ENCODE measurements around the gene LILRA1. TPM values are rescaled to one million over a fixed set of nuclear protein-coding genes. Genes with fewer than 3 reads are reported as not detected.
"Not testable (repeated sequence)": the region's sequence is repeated elsewhere in the genome, so short reads cannot be mapped to it uniquely, and the experiment has no call there.

Gene LILRA1
- total RNA-seq, 1 donor from 2014 or later, result 1.7 TPM

GRCh38 chr19:54560881-54561385 is 32.5 kb upstream of the LILRA1 start:
- no peaks in the 10 kb centered on the region for H3K4me1 ChIP-seq
- H3K27ac ChIP-seq, result no peak overlapping the region
- TF ChIP-seq POLR2A (IDR thresholded peaks at IDR 0.05), result no peak
- TF ChIP-seq CTCF (IDR thresholded peaks at IDR 0.05), result no peak
- TF ChIP-seq POLR2AphosphoS5 (IDR thresholded peaks at IDR 0.05; ENCODE audit: insufficient read depth in 1 of 2, low read depth in 1 of 2), result no peak
- no peak overlapping the region for H3K4me3 ChIP-seq
- no peak for DNase-seq (ENCODE audit: extremely low spot score in 2 of 2)
- no peaks in the 10 kb centered on the region for H3K9me3 ChIP-seq
- H3K36me3 ChIP-seq, result no peaks in the 10 kb centered on the region
- intact Hi-C loops (cut with DNase I), result no loop called here
- no peaks in the 10 kb centered on the region for H3K27me3 ChIP-seq

GRCh38 chr19:54561840-54562239 is 31.6 kb upstream of the LILRA1 start:
- DNase-seq (ENCODE audit: extremely low spot score in 2 of 2), result no peak
- no peaks in the 10 kb centered on the region for H3K27me3 ChIP-seq
- H3K27ac ChIP-seq, result no peak overlapping the region
- no peaks in the 10 kb centered on the region for H3K36me3 ChIP-seq
- intact Hi-C loops (cut with DNase I), result no loop called here
- no peak overlapping the region for H3K4me3 ChIP-seq
- H3K9me3 ChIP-seq, result no peaks in the 10 kb centered on the region
- H3K4me1 ChIP-seq, result no peaks in the 10 kb centered on the region
- TF ChIP-seq POLR2A (IDR thresholded peaks at IDR 0.05) (no peak), POLR2AphosphoS5 (IDR thresholded peaks at IDR 0.05; ENCODE audit: insufficient read depth in 1 of 2, low read depth in 1 of 2) (no peak), CTCF (IDR thresholded peaks at IDR 0.05) (no peak)

- H3K4me1 ChIP-seq; H3K4me3 ChIP-seq; intact Hi-C loops (cut with DNase I); DNase-seq (ENCODE audit: extremely low spot score in 2 of 2); H3K36me3 ChIP-seq; H3K27ac ChIP-seq; H3K9me3 ChIP-seq; H3K27me3 ChIP-seq: not testable (repeated sequence)
These were observed 30.2 kb upstream of the LILRA1 start for GRCh38 chr19:54563206-54563605.

GRCh38 chr19:54570316-54570715 is 23.1 kb upstream of the LILRA1 start:
- peak in 1 of 2 donors; percentile 55 for DNase-seq (ENCODE audit: extremely low spot score in 2 of 2)
- intact Hi-C loops (cut with DNase I), result no loop called here

GRCh38 chr19:54571715-54572615 is 21.5 kb upstream of the LILRA1 start:
- DNase-seq (ENCODE audit: extremely low spot score in 2 of 2), result peak in 1 of 2 donors; percentile 49
- H3K36me3 ChIP-seq; H3K27ac ChIP-seq; H3K4me1 ChIP-seq; intact Hi-C loops (cut with DNase I); H3K9me3 ChIP-seq; H3K4me3 ChIP-seq; H3K27me3 ChIP-seq: not testable (repeated sequence)

More at GRCh38 chr19:54570316-54570715, 23.1 kb upstream of the LILRA1 start:
- no peaks in the 10 kb centered on the region for H3K9me3 ChIP-seq
- no peak overlapping the region for H3K4me3 ChIP-seq
- no peak overlapping the region for H3K27ac ChIP-seq
- no peak for TF ChIP-seq CTCF (IDR thresholded peaks at IDR 0.05)
- no peak for TF ChIP-seq POLR2AphosphoS5 (IDR thresholded peaks at IDR 0.05; ENCODE audit: insufficient read depth in 1 of 2, low read depth in 1 of 2)
- TF ChIP-seq POLR2A (IDR thresholded peaks at IDR 0.05), result no peak
- H3K36me3 ChIP-seq, result no peaks in the 10 kb centered on the region
- H3K4me1 ChIP-seq, result no peaks in the 10 kb centered on the region
- no peaks in the 10 kb centered on the region for H3K27me3 ChIP-seq

- peak in 1 of 2 donors; percentile 74 for DNase-seq (ENCODE audit: extremely low spot score in 2 of 2)
- TF ChIP-seq CTCF (IDR thresholded peaks at IDR 0.05), result no peak
- TF ChIP-seq POLR2A (IDR thresholded peaks at IDR 0.05), result no peak
- Histone ChIP-seq H3K9me3 (no peaks in the 10 kb centered on the region), H3K4me1 (no peaks in the 10 kb centered on the region), H3K4me3 (no peak overlapping the region), H3K36me3 (no peaks in the 10 kb centered on the region), H3K27ac (no peak overlapping the region), H3K27me3 (no peaks in the 10 kb centered on the region)
- intact Hi-C loops (cut with DNase I), result no loop called here
These were observed 20.6 kb upstream of the LILRA1 start for GRCh38 chr19:54572696-54573311.
